GM19035 (cell line): Measurements from ENCODE around the gene ITPR2.
A peak's percentile ranks its signal among the peaks of the same experiment; 100 is the strongest.
"Not testable (repeated sequence)": the region's sequence is repeated elsewhere in the genome, so short reads cannot be mapped to it uniquely, and the experiment has no call there.

ENCODE experiments used
- ATAC-seq: cut with Tn5 transposase; IDR thresholded peaks from one replicate; pipeline ENCODE4 v1.9.1; 2021; ENCODE audit not compliant: unreplicated experiment

ITPR2 gene

GRCh38 chr12:26469421-26470180 lies 363.4 kb downstream of the ITPR2 start:
- no peak for ATAC-seq

- no peak for ATAC-seq
Observed at GRCh38 chr12:26467351-26467750, 365.6 kb downstream of the ITPR2 start.

GRCh38 chr12:26466726-26467125 lies 366.3 kb downstream of the ITPR2 start:
- ATAC-seq: no peak

GRCh38 chr12:26465419-26466097 lies 367.4 kb downstream of the ITPR2 start:
- no peak for ATAC-seq

GRCh38 chr12:26461776-26462175 lies 371.2 kb downstream of the ITPR2 start:
- ATAC-seq: no peak

- ATAC-seq: no peak
Observed at GRCh38 chr12:26460361-26460760, 372.6 kb downstream of the ITPR2 start.

- no peak for ATAC-seq
Observed at GRCh38 chr12:26455936-26456574, 376.9 kb downstream of the ITPR2 start.

- no peak for ATAC-seq
Observed at GRCh38 chr12:26453246-26453645, 379.7 kb downstream of the ITPR2 start.

GRCh38 chr12:26452511-26452910 lies 380.5 kb downstream of the ITPR2 start:
- ATAC-seq: no peak

- no peak for ATAC-seq
Observed at GRCh38 chr12:26451763-26452162, 381.2 kb downstream of the ITPR2 start.

GRCh38 chr12:26445909-26446308 lies 387.1 kb downstream of the ITPR2 start:
- ATAC-seq: no peak

GRCh38 chr12:26443309-26443708 lies 389.7 kb downstream of the ITPR2 start:
- ATAC-seq: no peak

- ATAC-seq: no peak
Observed at GRCh38 chr12:26441434-26441833, 391.6 kb downstream of the ITPR2 start.

- no peak for ATAC-seq
Observed at GRCh38 chr12:26435069-26435404, 398.0 kb downstream of the ITPR2 start.

- peak; percentile 75 for ATAC-seq
Observed at GRCh38 chr12:26434299-26435068, 398.5 kb downstream of the ITPR2 start.

GRCh38 chr12:26433701-26434100 lies 399.3 kb downstream of the ITPR2 start:
- ATAC-seq: not testable (repeated sequence)

- no peak for ATAC-seq
Observed at GRCh38 chr12:26431211-26431610, 401.8 kb downstream of the ITPR2 start.

- ATAC-seq: not testable (repeated sequence)
Observed at GRCh38 chr12:26430596-26430995, 402.4 kb downstream of the ITPR2 start.

- ATAC-seq: no peak
Observed at GRCh38 chr12:26429070-26429691, 403.8 kb downstream of the ITPR2 start.

GRCh38 chr12:26428420-26428819 lies 404.6 kb downstream of the ITPR2 start:
- ATAC-seq: no peak

GRCh38 chr12:26426652-26427051 lies 406.3 kb downstream of the ITPR2 start:
- ATAC-seq: no peak
